B cell (primary cell): ENCODE data around the gene HIGD1A. TPM values are rescaled to one million over a fixed set of nuclear protein-coding genes. Genes with fewer than 3 reads are reported as not detected.

ENCODE experiments used
- ATAC-seq: fragments of 200-7000 bp; cut with Tn5 transposase; one replicate; pipeline ENCODE4 v1.10.0; 2021; ENCODE audit warnings: low read depth, mild to moderate bottlenecking, moderate number of reproducible peaks, moderate library complexity
- CTCF ChIA-PET: fragments of 350-600 bp; sonication (Branson Sonifier 250); formaldehyde crosslinking; loops from one replicate; lab custom pipeline; 2021; ENCODE audit warnings: antibody characterized with exemption, inconsistent platforms; lab: Charles Lee
- POLR2A ChIA-PET: fragments of 350-600 bp; sonication (Branson Sonifier 250); formaldehyde crosslinking; loops from one replicate; lab custom pipeline; 2021; ENCODE audit warnings: antibody characterized with exemption; lab: Charles Lee
- DNase-seq: peaks from one replicate; pipeline ENCODE4 v3.0.0; 2013
- H2AFZ ChIP-seq: 2 replicates; pipeline ENCODE4 v1.6.1; 2012; ENCODE audit warnings: mild to moderate bottlenecking, low read depth, low read length; ENCODE audit not compliant: insufficient read depth, poor library complexity, severe bottlenecking
- H3K27ac ChIP-seq, 2 donors: 1 replicate in 1 of 2; 2 replicates in 1 of 2; pipeline ENCODE4 v1.5.1; 2012 to 2013; ENCODE audit warnings: low read length in 2 of 2, mild to moderate bottlenecking in 2 of 2, moderate library complexity in 1 of 2
- H3K27me3 ChIP-seq, 4 experiments: fragments of 200-600 bp in 1 of 4; sonication (generic) in 1 of 4; replicated peaks in 1 of 4; 1 replicate in 2 of 4; 2 replicates in 2 of 4; pipeline versions ENCODE4 v1.6.1 to v1.7.0; 2013 to 2016; ENCODE audit warnings: low read length in 3 of 4, mild to moderate bottlenecking in 2 of 4, mixed read lengths in 1 of 4, moderate library complexity in 1 of 4; ENCODE audit not compliant: insufficient read depth in 4 of 4, control insufficient read depth in 3 of 4; ENCODE audit errors: control extremely low read depth in 1 of 4
- H3K36me3 ChIP-seq, 2 experiments: replicated peaks in 1 of 2; 1 replicate in 1 of 2; 2 replicates in 1 of 2; pipeline versions ENCODE4 v1.6.1 to v1.7.1; 2013; ENCODE audit warnings: low read length in 1 of 2; ENCODE audit not compliant: insufficient read depth in 2 of 2, control insufficient read depth in 1 of 2; ENCODE audit errors: control extremely low read depth in 1 of 2, extremely low read depth in 1 of 2
- H3K4me1 ChIP-seq, 2 donors: fragments of 200-600 bp in 1 of 2; sonication (generic) in 1 of 2; 1 replicate in 1 of 2; 2 replicates in 1 of 2; pipeline versions ENCODE4 v1.5.1 to v1.6.1; 2013 to 2017; ENCODE audit warnings: low read length in 2 of 2; ENCODE audit not compliant: control insufficient read depth in 2 of 2, insufficient read depth in 2 of 2
- H3K4me2 ChIP-seq: replicated peaks from 2 replicates; pipeline ENCODE3; 2012; ENCODE audit warnings: mild to moderate bottlenecking, low read depth, low read length; ENCODE audit not compliant: poor library complexity, severe bottlenecking
- H3K4me3 ChIP-seq, 5 experiments: fragments of 200-600 bp in 1 of 5; sonication (generic) in 1 of 5; 1 replicate in 3 of 5; 2 replicates in 2 of 5; pipeline versions ENCODE4 v1.5.1 to v1.7.0; 2011 to 2016; ENCODE audit warnings: low read length in 4 of 5, mild to moderate bottlenecking in 4 of 5, low read depth in 2 of 5, control low read depth in 1 of 5, moderate library complexity in 1 of 5; ENCODE audit not compliant: insufficient read depth in 1 of 5; ENCODE audit errors: control extremely low read depth in 1 of 5, extremely low read depth in 1 of 5
- H3K79me2 ChIP-seq: fragments of 200-600 bp; sonication (generic); one replicate; pipeline ENCODE4 v1.6.0; 2016; ENCODE audit warnings: low read length; ENCODE audit not compliant: control insufficient read depth, insufficient read depth
- H3K9ac ChIP-seq: fragments of 200-600 bp; sonication (generic); 2 replicates; pipeline ENCODE4 v1.6.1; 2017; ENCODE audit warnings: mild to moderate bottlenecking, low read length, moderate library complexity
- H3K9me3 ChIP-seq, 3 donors: one replicate each; pipeline versions ENCODE4 v1.6.1 to v1.7.1; 2013; ENCODE audit warnings: low read length in 2 of 3; ENCODE audit not compliant: control insufficient read depth in 2 of 3, insufficient read depth in 1 of 3; ENCODE audit errors: control extremely low read depth in 1 of 3
- H4K20me1 ChIP-seq: 2 replicates; pipeline ENCODE4 v1.6.0; 2012; ENCODE audit warnings: mild to moderate bottlenecking, low read length; ENCODE audit not compliant: insufficient read depth, control insufficient read depth, poor library complexity, severe bottlenecking
- H3K27ac Mint-ChIP-seq: one replicate; pipeline ENCODE4 v1.8.0; 2021; ENCODE audit warnings: mixed read lengths
- H3K27me3 Mint-ChIP-seq: one replicate; pipeline ENCODE4 v1.8.0; 2021; ENCODE audit warnings: mixed read lengths
- H3K4me1 Mint-ChIP-seq: one replicate; pipeline ENCODE4 v1.8.0; 2021; ENCODE audit warnings: mixed read lengths
- H3K4me3 Mint-ChIP-seq: one replicate; pipeline ENCODE4 v1.8.0; 2021; ENCODE audit warnings: mixed read lengths
- H3K9me3 Mint-ChIP-seq: one replicate; pipeline ENCODE4 v1.8.0; 2022; ENCODE audit warnings: mixed read lengths; ENCODE audit not compliant: insufficient read depth
- CTCF ChIP-seq: fragments of 200-600 bp; IDR thresholded peaks from one replicate; pipeline ENCODE4 v1.8.0; 2022; ENCODE audit warnings: antibody characterized with exemption, mild to moderate bottlenecking
- EZH2 ChIP-seq: IDR thresholded peaks from 2 replicates; pipeline ENCODE4 v1.6.1; 2012; ENCODE audit warnings: borderline replicate concordance, low read depth, mild to moderate bottlenecking, moderate library complexity, low read length; ENCODE audit not compliant: insufficient read depth, poor library complexity, severe bottlenecking
- WGBS: methylation state at CpG from one replicate; pipeline ENCODE4 v1.1.5; 2013; ENCODE audit warnings: missing lambda C conversion rate; ENCODE audit not compliant: insufficient coverage; 5-methylcytosine and 5-hydroxymethylcytosine counted together
- intact Hi-C: fragments of 100-400 bp; cut with micrococcal nuclease; formaldehyde crosslinking; loops from one replicate; pipeline ENCODE4 v1.10.0; 2022
- polyA plus RNA-seq: library from polyadenylated mRNA; depleted of rRNA; stranded (reverse); fragments of >200 nt; gene quantifications from 2 replicates; pipeline ENCODE4 v1.2.3, GENCODE V29; 2012
- total RNA-seq, 2 donors: library from RNA; stranded (reverse); fragments of 120-200 nt in 1 of 2; gene quantifications; 1 replicate in 1 of 2; 2 replicates in 1 of 2; pipeline versions ENCODE4 v1.2.3 to v1.2.4, GENCODE V29; 2013 to 2022

Gene HIGD1A
- total and polyA plus RNA-seq, 2 donors (not counting 1 experiment from before 2014, with no cell fraction given): 14.2 to 16.5 TPM

GRCh38 chr3:42826141-42826540, 21.9 kb upstream of the HIGD1A start:
- H3K27me3 Mint-ChIP-seq: peaks cover 21% of the 10 kb centered on the region
- H3K9me3 Mint-ChIP-seq: no peaks in the 10 kb centered on the region
- H3K4me1 Mint-ChIP-seq: no peaks in the 10 kb centered on the region
- Histone ChIP-seq H3K27me3 (no peaks in the 10 kb centered on the region), H3K4me3 (no peak overlapping the region), H3K9ac (no peak overlapping the region), H4K20me1 (no peaks in the 10 kb centered on the region), H3K27ac (no peak overlapping the region), H3K9me3 (no peaks in the 10 kb centered on the region), H3K4me1 (no peaks in the 10 kb centered on the region), H3K79me2 (no peaks in the 10 kb centered on the region), H3K36me3 (no peaks in the 10 kb centered on the region), H3K4me2 (no peak overlapping the region), H2AFZ (no peak overlapping the region)
- no peak overlapping the region for H3K4me3 Mint-ChIP-seq
- intact Hi-C loops: no loop called here
- ChIA-PET CTCF (interaction anchor here (1.0 kb wide), 1 partner anchor 56 kb away, joined by 4 read pairs; no protein-coding TSS in a partner anchor), POLR2A (no interaction called here)
- no peak for DNase-seq
- no peak for TF ChIP-seq CTCF
- TF ChIP-seq EZH2: no peak
- no peak for ATAC-seq
- H3K27ac Mint-ChIP-seq: no peak overlapping the region

- no peak overlapping the region for H3K4me2 ChIP-seq
- no peaks in the 10 kb centered on the region for H3K36me3 ChIP-seq
- H3K4me1 ChIP-seq: no peaks in the 10 kb centered on the region
- H3K79me2 ChIP-seq: no peaks in the 10 kb centered on the region
- H2AFZ ChIP-seq: no peak overlapping the region
- ChIA-PET POLR2A (no interaction called here), CTCF (no interaction called here)
- no peak overlapping the region for H3K27ac ChIP-seq
- TF ChIP-seq EZH2: no peak
- no peak for TF ChIP-seq CTCF
- no peak overlapping the region for H3K9ac ChIP-seq
- Mint-ChIP-seq H3K4me1 (no peaks in the 10 kb centered on the region), H3K27ac (no peak overlapping the region), H3K4me3 (no peak overlapping the region), H3K27me3 (peaks cover 16% of the 10 kb centered on the region), H3K9me3 (no peaks in the 10 kb centered on the region)
- H4K20me1 ChIP-seq: no peaks in the 10 kb centered on the region
- ATAC-seq (no peak), DNase-seq (no peak)
- WGBS: no CpG with 5 or more reads among the region's 2 CpGs
- no peaks in the 10 kb centered on the region for H3K27me3 ChIP-seq
- H3K9me3 ChIP-seq: no peaks in the 10 kb centered on the region
- intact Hi-C loops: no loop called here
- no peak overlapping the region for H3K4me3 ChIP-seq
Observed at GRCh38 chr3:42823351-42823750, 19.1 kb upstream of the HIGD1A start.
